Thoracic aorta (tissue), 2 donors: ENCODE data around the gene SERINC3. TPM values are rescaled to one million over a fixed set of nuclear protein-coding genes. Genes with fewer than 3 reads are reported as not detected.

Experiments
- ATAC-seq: fragments of 150-250 bp; one replicate; pipeline ENCODE4 v1.8.0; 2017; ENCODE audit warnings: low read depth; ENCODE audit not compliant: insufficient number of reproducible peaks, low FRiP score
- DNase-seq: peaks from one replicate; pipeline ENCODE4 v3.0.0-alpha.2; 2020; ENCODE audit warnings: low spot score
- H3K27ac ChIP-seq, 2 donors: fragments of 200-600 bp; sonication (generic); 1 replicate in 1 of 2; 2 replicates in 1 of 2; pipeline ENCODE4 v1.5.1; 2016; ENCODE audit warnings: mild to moderate bottlenecking in 2 of 2, moderate library complexity in 2 of 2
- H3K27me3 ChIP-seq: fragments of 200-600 bp; sonication (generic); replicated peaks from 2 replicates; pipeline ENCODE4 v1.6.0; 2016; ENCODE audit warnings: mild to moderate bottlenecking; ENCODE audit not compliant: insufficient read depth
- H3K36me3 ChIP-seq: fragments of 200-600 bp; sonication (generic); one replicate; pipeline ENCODE4 v1.5.1; 2016
- H3K4me1 ChIP-seq, 2 donors: fragments of 200-600 bp; sonication (generic); 1 replicate in 1 of 2; 2 replicates in 1 of 2; pipeline versions ENCODE4 v1.5.1 to v1.6.0; 2016; ENCODE audit warnings: low read depth in 2 of 2, mild to moderate bottlenecking in 1 of 2; ENCODE audit not compliant: control insufficient read depth in 1 of 2
- H3K4me3 ChIP-seq: fragments of 200-600 bp; sonication (generic); 2 replicates; pipeline ENCODE4 v1.5.1; 2016; ENCODE audit warnings: mild to moderate bottlenecking
- H3K9me3 ChIP-seq: fragments of 200-600 bp; sonication (generic); 2 replicates; pipeline ENCODE4 v1.5.1; 2016
- CTCF ChIP-seq: fragments of 200-600 bp; sonication (generic); IDR thresholded peaks from one replicate; pipeline ENCODE4 v1.5.1; 2019; ENCODE audit warnings: antibody characterized with exemption
- total RNA-seq, 2 donors: library from RNA; depleted of rRNA; stranded (reverse); fragments of >200 nt; gene quantifications; one replicate each; pipeline versions ENCODE4 v1.1.0 to v1.2.3, GENCODE V29; 2016

Gene SERINC3
- total RNA-seq, 2 donors from 2014 or later, result 98.9 to 109 TPM

- ATAC-seq, result no peak
- H3K27ac ChIP-seq, result no peak overlapping the region
- peaks cover 11 to 31% of the 10 kb centered on the region in 2 donors for H3K4me1 ChIP-seq
- no peaks in the 10 kb centered on the region for H3K36me3 ChIP-seq
- no peak for DNase-seq
- H3K9me3 ChIP-seq, result no peaks in the 10 kb centered on the region
- no peak overlapping the region for H3K4me3 ChIP-seq
- no peaks in the 10 kb centered on the region for H3K27me3 ChIP-seq
- TF ChIP-seq CTCF, result no peak
These were observed 21.5 kb upstream of the SERINC3 start for GRCh38 chr20:44543358-44543757.

- ATAC-seq (no peak), DNase-seq (no peak)
- no peak overlapping the region for H3K4me3 ChIP-seq
- TF ChIP-seq CTCF, result no peak
- H3K9me3 ChIP-seq, result no peaks in the 10 kb centered on the region
- no peaks in the 10 kb centered on the region for H3K27me3 ChIP-seq
- peaks cover 7 to 26% of the 10 kb centered on the region in 2 donors for H3K4me1 ChIP-seq
- no peak overlapping the region for H3K27ac ChIP-seq
- no peaks in the 10 kb centered on the region for H3K36me3 ChIP-seq
These were observed 21.0 kb upstream of the SERINC3 start for GRCh38 chr20:44542890-44543289.

- TF ChIP-seq CTCF, result no peak
- H3K9me3 ChIP-seq, result no peaks in the 10 kb centered on the region
- DNase-seq, result no peak
- no peak for ATAC-seq
- no peak overlapping the region for H3K4me3 ChIP-seq
- H3K27ac ChIP-seq, result no peak overlapping the region
- H3K27me3 ChIP-seq, result no peaks in the 10 kb centered on the region
- no peaks in the 10 kb centered on the region for H3K36me3 ChIP-seq
- H3K4me1 ChIP-seq, result peaks cover 4 to 21% of the 10 kb centered on the region in 2 donors
These were observed 20.1 kb upstream of the SERINC3 start for GRCh38 chr20:44541992-44542391.

GRCh38 chr20:44540834-44541233 is 19.0 kb upstream of the SERINC3 start:
- H3K9me3 ChIP-seq, result no peaks in the 10 kb centered on the region
- no peak for TF ChIP-seq CTCF
- no peaks in the 10 kb centered on the region for H3K27me3 ChIP-seq
- H3K36me3 ChIP-seq, result no peaks in the 10 kb centered on the region
- DNase-seq, result no peak
- H3K4me3 ChIP-seq, result no peak overlapping the region
- peak overlapping the region in 1 of 2 donors; percentile 35 for H3K27ac ChIP-seq
- no peak for ATAC-seq
- peaks cover 4 to 21% of the 10 kb centered on the region in 2 donors for H3K4me1 ChIP-seq

GRCh38 chr20:44537993-44538392 is 16.1 kb upstream of the SERINC3 start:
- Histone ChIP-seq H3K36me3 (no peaks in the 10 kb centered on the region), H3K4me3 (no peak overlapping the region), H3K27ac (no peak overlapping the region), H3K4me1 (peaks cover 7 to 9% of the 10 kb centered on the region in 2 donors), H3K27me3 (no peaks in the 10 kb centered on the region), H3K9me3 (no peaks in the 10 kb centered on the region)
- no peak for ATAC-seq
- no peak for DNase-seq
- TF ChIP-seq CTCF, result no peak
